ENCODE data around the gene ACADL.

DNA sequence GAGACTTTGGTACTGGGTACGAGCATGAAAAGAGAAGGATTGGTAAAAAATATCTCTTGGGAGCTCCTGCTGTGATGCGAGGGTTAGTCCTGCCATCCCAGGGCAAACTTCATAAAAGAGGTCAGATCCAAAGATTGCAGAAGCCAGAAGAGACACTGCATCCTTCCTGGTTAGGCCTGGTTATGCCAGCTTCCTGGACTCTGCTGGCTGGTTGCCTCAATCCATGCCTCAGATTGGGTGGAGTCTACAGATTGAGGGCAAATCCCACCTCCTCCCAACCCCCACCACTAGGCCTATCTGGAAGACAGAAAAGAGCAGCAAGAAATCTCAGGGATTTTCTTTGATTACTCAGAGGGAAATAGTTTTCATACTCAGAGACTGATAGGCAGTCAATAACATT is 5.3 kb upstream of the ACADL start:
- TF ChIP-seq, protein P1, sequence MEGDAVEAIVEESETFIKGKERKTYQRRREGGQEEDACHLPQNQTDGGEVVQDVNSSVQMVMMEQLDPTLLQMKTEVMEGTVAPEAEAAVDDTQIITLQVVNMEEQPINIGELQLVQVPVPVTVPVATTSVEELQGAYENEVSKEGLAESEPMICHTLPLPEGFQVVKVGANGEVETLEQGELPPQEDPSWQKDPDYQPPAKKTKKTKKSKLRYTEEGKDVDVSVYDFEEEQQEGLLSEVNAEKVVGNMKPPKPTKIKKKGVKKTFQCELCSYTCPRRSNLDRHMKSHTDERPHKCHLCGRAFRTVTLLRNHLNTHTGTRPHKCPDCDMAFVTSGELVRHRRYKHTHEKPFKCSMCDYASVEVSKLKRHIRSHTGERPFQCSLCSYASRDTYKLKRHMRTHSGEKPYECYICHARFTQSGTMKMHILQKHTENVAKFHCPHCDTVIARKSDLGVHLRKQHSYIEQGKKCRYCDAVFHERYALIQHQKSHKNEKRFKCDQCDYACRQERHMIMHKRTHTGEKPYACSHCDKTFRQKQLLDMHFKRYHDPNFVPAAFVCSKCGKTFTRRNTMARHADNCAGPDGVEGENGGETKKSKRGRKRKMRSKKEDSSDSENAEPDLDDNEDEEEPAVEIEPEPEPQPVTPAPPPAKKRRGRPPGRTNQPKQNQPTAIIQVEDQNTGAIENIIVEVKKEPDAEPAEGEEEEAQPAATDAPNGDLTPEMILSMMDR (IDR thresholded peaks at IDR 0.05), result no peak
- TF ChIP-seq POLR2A (IDR thresholded peaks at IDR 0.05) (no peak), POLR2AphosphoS5 (IDR thresholded peaks at IDR 0.05) (no peak), EP300 (IDR thresholded peaks at IDR 0.05) (no peak)

Data from gastroesophageal sphincter (tissue), 3 donors.